K562 (cell line): ENCODE results near the gene CXCL17. TPM values are rescaled to one million over a fixed set of nuclear protein-coding genes. Genes with fewer than 3 reads are reported as not detected.

ENCODE experiments used
- ATAC-seq: fragments of 200-7000 bp; cut with Tn5 transposase; 3 replicates; pipeline ENCODE4 v1.9.1; 2020; ENCODE audit warnings: moderate library complexity
- BruUV-seq: library from RNA; stranded (reverse); fragments of 400-500 nt; replicated peaks from 2 replicates; lab custom pipeline; 2021; lab: Mats Ljungman, UMichigan
- CTCF ChIA-PET: fragments of 300-600 bp; formaldehyde crosslinking; extraction: SDS; loops from one replicate; lab custom pipeline; 2021; ENCODE audit warnings: low intra/inter-chr PET ratio; lab: Yijun Ruan, JAX
- POLR2A ChIA-PET: fragments of 300-600, 350-650 bp; sonication (Branson Sonifier 250); formaldehyde crosslinking; extraction: SDS; loops from one replicate; lab custom pipeline; 2021; ENCODE audit warnings: antibody characterized with exemption, inconsistent platforms; lab: Yijun Ruan, JAX
- DNase-seq, 4 experiments: peaks; one replicate each; pipeline versions ENCODE4 v3.0.0 to v3.0.0-alpha.2; 2011 to 2018; ENCODE audit warnings: low spot score in 3 of 4, mixed read lengths in 3 of 4; ENCODE audit errors: extremely low read depth in 1 of 4
- FAIRE-seq: peaks from 2 replicates; lab custom pipeline; 2011; peaks lifted over from hg19 to GRCh38; lab: Jason Lieb, UNC
- H2AFZ ChIP-seq: 2 replicates; pipeline ENCODE4 v1.6.0; 2011; ENCODE audit warnings: low read depth, low read length, control low read depth, inconsistent platforms
- H3K27ac ChIP-seq: fragments of 200-600 bp; 3 replicates; pipeline ENCODE4 v1.8.0; 2011; ENCODE audit warnings: low read depth, mild to moderate bottlenecking, control low read depth, inconsistent platforms, low read length, moderate library complexity, mixed read lengths; ENCODE audit errors: extremely low read depth
- H3K27me3 ChIP-seq, 2 experiments: fragments of 300-600 bp in 1 of 2; 2 replicates in 1 of 2; 3 replicates in 1 of 2; pipeline versions ENCODE4 v1.6.0 to v1.8.0; 2011; ENCODE audit warnings: inconsistent platforms in 2 of 2, low read length in 2 of 2, mild to moderate bottlenecking in 1 of 2, mixed read lengths in 1 of 2, moderate library complexity in 1 of 2; ENCODE audit not compliant: control insufficient read depth in 2 of 2, insufficient read depth in 2 of 2
- H3K36me3 ChIP-seq: fragments of 300-600 bp; 3 replicates; pipeline ENCODE4 v1.8.0; 2011; ENCODE audit warnings: mild to moderate bottlenecking, low read length, inconsistent platforms; ENCODE audit not compliant: control insufficient read depth, insufficient read depth
- H3K4me1 ChIP-seq, 2 experiments: fragments of 200-600 bp in 1 of 2; replicated peaks in 1 of 2; 2 replicates in 1 of 2; 3 replicates in 1 of 2; pipeline versions ENCODE4 v1.5.1 to v1.8.0; 2011; ENCODE audit warnings: inconsistent platforms in 2 of 2, low read length in 2 of 2, mild to moderate bottlenecking in 1 of 2, mixed read lengths in 1 of 2, moderate library complexity in 1 of 2; ENCODE audit not compliant: control insufficient read depth in 2 of 2, insufficient read depth in 2 of 2
- H3K4me2 ChIP-seq: 2 replicates; pipeline ENCODE4 v1.6.1; 2011; ENCODE audit warnings: low read length, control low read depth, inconsistent platforms, mixed read lengths; ENCODE audit not compliant: insufficient read depth
- H3K4me3 ChIP-seq: fragments of 200-600 bp; sonication (generic), shearing (Covaris generic); 2 replicates; pipeline ENCODE4 v1.5.1; 2016; ENCODE audit warnings: control low read depth, inconsistent platforms
- H3K79me2 ChIP-seq: fragments of 200-600 bp; 3 replicates; pipeline ENCODE4 v1.8.0; 2011; ENCODE audit warnings: low read length, inconsistent platforms; ENCODE audit not compliant: control insufficient read depth, insufficient read depth
- H3K9ac ChIP-seq, 2 experiments: 2 replicates each; pipeline versions ENCODE4 v1.6.0 to v1.6.1; 2011; ENCODE audit warnings: low read depth in 2 of 2, low read length in 2 of 2, control low read depth in 1 of 2, inconsistent platforms in 1 of 2, mild to moderate bottlenecking in 1 of 2, mixed read lengths in 1 of 2; ENCODE audit not compliant: insufficient read depth in 1 of 2
- H3K9me1 ChIP-seq: one replicate; pipeline ENCODE4 v1.6.0; 2011; ENCODE audit warnings: inconsistent platforms, mild to moderate bottlenecking, low read length, moderate library complexity; ENCODE audit not compliant: control insufficient read depth, insufficient read depth
- H3K9me3 ChIP-seq: replicated peaks from 2 replicates; pipeline ENCODE4 v1.5.1; 2011; ENCODE audit warnings: low read depth, low read length, inconsistent platforms; ENCODE audit not compliant: control insufficient read depth, insufficient read depth
- H4K20me1 ChIP-seq: replicated peaks from 2 replicates; pipeline ENCODE4 v1.6.1; 2011; ENCODE audit warnings: low read length, inconsistent platforms, mixed read lengths; ENCODE audit not compliant: control insufficient read depth, insufficient read depth
- CREBBP ChIP-seq: IDR thresholded peaks from one replicate; pipeline ENCODE4 v1.6.1; 2012; ENCODE audit warnings: low read depth, mild to moderate bottlenecking, control low read depth, inconsistent platforms, low read length
- E2F8 ChIP-seq: fragments of 450-650 bp; IDR thresholded peaks from 2 replicates; pipeline ENCODE4 v1.7.1; 2018; ENCODE audit warnings: mild to moderate bottlenecking, low read depth; ENCODE audit not compliant: partially characterized antibody
- FOXJ2 ChIP-seq: fragments of 200-800 bp; sonication (Bioruptor generic); IDR thresholded peaks from 2 replicates; pipeline ENCODE4 v1.6.1; 2016; ENCODE audit warnings: missing genetic modification characterization, missing compliant biosample characterization
- HNRNPK ChIP-seq: fragments of 200-400 bp; formaldehyde crosslinking; IDR thresholded peaks from one replicate; pipeline ENCODE4 v1.6.1; 2018; ENCODE audit warnings: mild to moderate bottlenecking, low read depth, low read length; ENCODE audit not compliant: poor library complexity, severe bottlenecking
- SMAD1 ChIP-seq: fragments of 150-350 bp; IDR thresholded peaks from 2 replicates; pipeline ENCODE4 v1.6.1; 2014; ENCODE audit warnings: low read length, low read depth; ENCODE audit not compliant: partially characterized antibody
- U2AF2 ChIP-seq: fragments of 200-400 bp; formaldehyde crosslinking; optimal IDR thresholded peaks from 2 replicates; pipeline ENCODE3; 2017; ENCODE audit warnings: low read depth, mild to moderate bottlenecking, low read length
- WGBS: fragments of 100-300 bp; shearing (Covaris generic); methylation state at CpG from one replicate; pipeline ENCODE4 v1.1.6; 2016; ENCODE audit warnings: low coverage, mixed read lengths; ENCODE audit not compliant: insufficient coverage; ENCODE audit errors: missing lambda C conversion rate; 5-methylcytosine and 5-hydroxymethylcytosine counted together
- in situ Hi-C: fragments of 300-500 bp; cut with MboI; formaldehyde crosslinking; loops from 4 replicates; pipeline ENCODE4 v1.15.0; 2018; ENCODE audit warnings: inconsistent platforms, mixed read lengths
- intact Hi-C: fragments of 100-400 bp; cut with micrococcal nuclease; formaldehyde crosslinking; loops from 2 replicates; pipeline ENCODE4 v1.14.2; 2022
- polyA plus RNA-seq, 8 experiments: library from polyadenylated mRNA; depleted of rRNA in 4 of 8; stranded (reverse) in 5 of 8; unstranded in 3 of 8; fragments of >200 nt; fragmentation: Nextera tagmentation in 2 of 8; fragmentation: Illumina TruSeq in 1 of 8; extraction: Ambion mirVana in 2 of 8; extraction: Trizol in 1 of 8; gene quantifications; 2 replicates each; pipeline versions ENCODE4 v1.2.1 to v1.2.3, GENCODE V29; 2011 to 2014; ENCODE audit warnings: inconsistent platforms in 1 of 8, missing spikeins in 1 of 8
- total RNA-seq, 7 experiments: library from RNA; depleted of rRNA in 6 of 7; stranded (reverse); fragments of >200 nt in 6 of 7; fragmentation: Illumina TruSeq in 2 of 7; extraction: Trizol in 2 of 7; gene quantifications; 2 replicates each; pipeline versions ENCODE4 v1.2.1 to v1.2.3, GENCODE V29; 2011 to 2021; ENCODE audit warnings: low replicate concordance in 1 of 7
- TF ChIP-seq, protein P1 (sequence below), 2 experiments: fragments of 450-650 bp in 1 of 2; sonication (generic) in 1 of 2; formaldehyde crosslinking in 1 of 2; IDR thresholded peaks in 1 of 2; conservative IDR thresholded peaks in 1 of 2; 2 replicates each; pipeline versions ENCODE4 v1.6.1 to v1.8.1; 2016 to 2023; ENCODE audit warnings: mild to moderate bottlenecking in 2 of 2, moderate library complexity in 2 of 2, inconsistent platforms in 1 of 2, missing genetic modification reagents in 1 of 2
- TF ChIP-seq, protein P2 (sequence below): fragments of 250-450 bp; sonication (Bioruptor Pico); IDR thresholded peaks from 2 replicates; pipeline ENCODE4 v1.5.1; 2021; ENCODE audit warnings: mild to moderate bottlenecking

CXCL17 gene
- total and polyA plus RNA-seq, 9 of the 15 experiments (the other 6 are each of a cell fraction or from before 2014, with no cell fraction given), result 0.10 to 0.15 TPM; not detected in 7

- Histone ChIP-seq H3K9me3 (no peaks in the 10 kb centered on the region), H3K4me2 (no peak within 1 kb of the TSS), H3K27ac (no peak within 1 kb of the TSS), H3K9me1 (no peaks in the 10 kb centered on the region), H4K20me1 (no peaks in the 10 kb centered on the region), H3K36me3 (no peaks in the 10 kb centered on the region), H3K79me2 (no peaks in the 10 kb centered on the region), H2AFZ (no peak within 1 kb of the TSS), H3K27me3 (peaks cover 25 to 29% of the 10 kb centered on the region in 2 experiments), H3K4me1 (peaks cover 0 to 17% of the 10 kb centered on the region in 2 experiments; a peak in 2 of 5 replicates), H3K4me3 (no peak within 1 kb of the TSS), H3K9ac (no peak within 1 kb of the TSS)
- in situ Hi-C loops, result no loop called here
- WGBS, result 11% methylated on average over 11 of the region's 12 CpGs
- FAIRE-seq, result no peak
- no peak for ATAC-seq
- ChIA-PET POLR2A (no interaction called here), CTCF (interaction anchor here (1.0 kb wide), 1 partner anchor 281 kb away, joined by 3 read pairs; no protein-coding TSS in a partner anchor)
- intact Hi-C loops, result no loop called here
- TF ChIP-seq SMAD1 (no peak), HNRNPK (no peak), U2AF2 (no peak)
- DNase-seq, result no peak
- no TSS peak for BruUV-seq
Observed at GRCh38 chr19:42389899-42390298, 52.8 kb downstream of the CXCL17 start, which contains the start of gene CNFN. Gene CNFN (minus strand): TSS chr19:42390297. CDS start chr19:42389037, 1,260 bp downstream.

DNA sequence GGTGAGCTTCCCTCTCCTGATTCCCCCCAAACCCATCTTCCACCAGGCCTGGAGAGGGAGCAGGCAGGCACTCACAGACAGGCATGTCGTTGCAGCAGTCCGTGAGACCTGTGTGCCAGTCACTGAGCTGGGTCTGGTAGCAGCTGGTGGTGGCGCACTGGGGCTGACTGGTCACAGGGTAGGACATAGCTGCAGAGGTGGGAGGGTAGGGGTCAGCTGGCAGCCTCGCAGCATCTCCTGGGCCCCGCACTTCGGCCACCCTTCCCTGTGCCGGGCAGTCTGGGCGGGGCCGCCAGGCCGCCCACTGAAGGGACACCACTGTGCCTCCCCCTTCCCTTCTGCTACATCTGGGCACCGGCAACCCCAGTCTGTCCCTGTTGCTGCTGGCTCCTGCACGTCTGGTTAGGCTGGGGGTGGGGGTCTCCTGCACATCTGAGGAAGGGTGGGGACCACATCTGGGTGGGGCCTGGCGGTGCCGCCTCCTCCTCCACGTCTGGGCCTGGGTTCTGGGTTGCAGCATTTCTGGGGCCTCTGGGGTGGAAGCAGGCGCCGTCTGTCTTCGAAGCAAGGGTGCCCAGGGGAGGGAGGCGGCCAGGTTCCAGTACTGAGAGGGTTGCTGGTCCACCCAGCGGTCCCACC lies 53.8 kb downstream of the CXCL17 start:
- WGBS, result 39% methylated on average over 7 of the region's 20 CpGs
- POLR2A ChIA-PET, result interaction anchor here (0.6 kb wide), 1 partner anchor 21 kb away, joined by 3 read pairs; no protein-coding TSS in a partner anchor
- in situ Hi-C loops (no loop called here), intact Hi-C loops (no loop called here)
- Histone ChIP-seq H3K36me3 (no peaks in the 10 kb centered on the region), H3K9me1 (no peaks in the 10 kb centered on the region), H3K4me2 (no peak overlapping the region), H3K9ac (peak overlapping the region in 1 of 2 experiments; percentile 36; a peak in 1 of 4 replicates), H3K27me3 (peaks cover 25 to 29% of the 10 kb centered on the region in 2 experiments), H3K27ac (no peak overlapping the region), H3K9me3 (no peaks in the 10 kb centered on the region), H4K20me1 (no peaks in the 10 kb centered on the region), H3K79me2 (no peaks in the 10 kb centered on the region), H3K4me1 (peaks cover 0 to 17% of the 10 kb centered on the region in 2 experiments; a peak in 2 of 5 replicates), H2AFZ (no peak overlapping the region), H3K4me3 (no peak overlapping the region)
- DNase-seq (no peak), FAIRE-seq (no peak), ATAC-seq (no peak)
- no TSS peak for BruUV-seq
- CTCF ChIA-PET, result no interaction called here
- TF ChIP-seq FOXJ2, result no peak
- TF ChIP-seq, protein P1, sequence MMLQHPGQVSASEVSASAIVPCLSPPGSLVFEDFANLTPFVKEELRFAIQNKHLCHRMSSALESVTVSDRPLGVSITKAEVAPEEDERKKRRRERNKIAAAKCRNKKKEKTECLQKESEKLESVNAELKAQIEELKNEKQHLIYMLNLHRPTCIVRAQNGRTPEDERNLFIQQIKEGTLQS (IDR thresholded peaks at IDR 0.05), result no peak
- TF ChIP-seq, protein P1 (CRISPR knock-in tag; conservative IDR thresholded peaks at IDR 0.05), result no peak
- no peak for TF ChIP-seq CREBBP
- TF ChIP-seq E2F8, result no peak
- TF ChIP-seq, protein P2, sequence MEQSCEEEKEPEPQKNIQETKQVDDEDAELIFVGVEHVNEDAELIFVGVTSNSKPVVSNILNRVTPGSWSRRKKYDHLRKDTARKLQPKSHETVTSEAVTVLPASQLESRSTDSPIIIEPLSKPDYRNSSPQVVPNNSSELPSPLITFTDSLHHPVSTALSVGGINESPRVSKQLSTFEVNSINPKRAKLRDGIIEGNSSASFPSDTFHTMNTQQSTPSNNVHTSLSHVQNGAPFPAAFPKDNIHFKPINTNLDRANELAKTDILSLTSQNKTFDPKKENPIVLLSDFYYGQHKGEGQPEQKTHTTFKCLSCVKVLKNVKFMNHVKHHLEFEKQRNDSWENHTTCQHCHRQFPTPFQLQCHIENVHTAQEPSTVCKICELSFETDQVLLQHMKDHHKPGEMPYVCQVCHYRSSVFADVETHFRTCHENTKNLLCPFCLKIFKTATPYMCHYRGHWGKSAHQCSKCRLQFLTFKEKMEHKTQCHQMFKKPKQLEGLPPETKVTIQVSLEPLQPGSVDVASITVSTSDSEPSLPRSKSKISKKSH (CRISPR knock-in tag), result no peak
